Vagina (tissue), 2 donors: ENCODE results near the gene FLOT1.

ENCODE experiments used
- POLR2A ChIP-seq, 2 donors: fragments of 450-650 bp; IDR thresholded peaks; one replicate each; pipeline ENCODE4 v1.6.1; 2017; ENCODE audit warnings: antibody characterized with exemption in 2 of 2, mild to moderate bottlenecking in 2 of 2, moderate library complexity in 2 of 2
- POLR2AphosphoS5 ChIP-seq, 2 donors: sonication (generic); formaldehyde crosslinking; IDR thresholded peaks; one replicate each; pipeline ENCODE4 v1.9.0; 2017; ENCODE audit warnings: antibody characterized with exemption in 2 of 2, mild to moderate bottlenecking in 2 of 2, low read depth in 1 of 2; ENCODE audit not compliant: insufficient read depth in 1 of 2
- TF ChIP-seq, protein P1 (sequence below), 3 experiments: fragments of 450-650 bp in 2 of 3; fragments of 200-600 bp in 1 of 3; sonication (generic) in 1 of 3; IDR thresholded peaks; one replicate each; pipeline ENCODE4 v1.5.1; 2017 to 2019; ENCODE audit warnings: antibody characterized with exemption in 3 of 3, mild to moderate bottlenecking in 2 of 3, moderate library complexity in 2 of 3

GRCh38 chr6:30721198-30722024 lies 21.1 kb downstream of the FLOT1 start:
- TF ChIP-seq, protein P1, sequence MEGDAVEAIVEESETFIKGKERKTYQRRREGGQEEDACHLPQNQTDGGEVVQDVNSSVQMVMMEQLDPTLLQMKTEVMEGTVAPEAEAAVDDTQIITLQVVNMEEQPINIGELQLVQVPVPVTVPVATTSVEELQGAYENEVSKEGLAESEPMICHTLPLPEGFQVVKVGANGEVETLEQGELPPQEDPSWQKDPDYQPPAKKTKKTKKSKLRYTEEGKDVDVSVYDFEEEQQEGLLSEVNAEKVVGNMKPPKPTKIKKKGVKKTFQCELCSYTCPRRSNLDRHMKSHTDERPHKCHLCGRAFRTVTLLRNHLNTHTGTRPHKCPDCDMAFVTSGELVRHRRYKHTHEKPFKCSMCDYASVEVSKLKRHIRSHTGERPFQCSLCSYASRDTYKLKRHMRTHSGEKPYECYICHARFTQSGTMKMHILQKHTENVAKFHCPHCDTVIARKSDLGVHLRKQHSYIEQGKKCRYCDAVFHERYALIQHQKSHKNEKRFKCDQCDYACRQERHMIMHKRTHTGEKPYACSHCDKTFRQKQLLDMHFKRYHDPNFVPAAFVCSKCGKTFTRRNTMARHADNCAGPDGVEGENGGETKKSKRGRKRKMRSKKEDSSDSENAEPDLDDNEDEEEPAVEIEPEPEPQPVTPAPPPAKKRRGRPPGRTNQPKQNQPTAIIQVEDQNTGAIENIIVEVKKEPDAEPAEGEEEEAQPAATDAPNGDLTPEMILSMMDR (IDR thresholded peaks at IDR 0.05), result peak in 1 of 3 experiments; percentile 10
- peak; percentile 57 to 76 for TF ChIP-seq POLR2AphosphoS5 (IDR thresholded peaks at IDR 0.05; ENCODE audit: insufficient read depth in 1 of 2, low read depth in 1 of 2)
- peak in 1 of 2 donors; percentile 58 for TF ChIP-seq POLR2A (IDR thresholded peaks at IDR 0.05)
